Activated T-helper 1 cell treated with anti-CD3 and anti-CD28 coated beads, Interleukin-12 subunit alpha, Interleukin-12 subunit beta, Interleukin-2, Interleukin-4 antibody, amounts not matched to agents 30 ng/mL and 10 ng/mL and 1 ng/mL, durations not matched to agents 14 hours and 24 hours and 36 hours (primary cell): ENCODE data around the gene CCDC97. TPM values are rescaled to one million over a fixed set of nuclear protein-coding genes. Genes with fewer than 3 reads are reported as not detected.

Source experiments
- DNase-seq: peaks from one replicate; pipeline ENCODE4 v3.0.0; 2021; ENCODE audit warnings: low spot score
- H3K27ac Mint-ChIP-seq: one replicate; pipeline ENCODE4 v1.8.0; 2021; ENCODE audit warnings: mild to moderate bottlenecking, mixed read lengths
- H3K27me3 Mint-ChIP-seq: one replicate; pipeline ENCODE4 v1.8.0; 2022; ENCODE audit warnings: mild to moderate bottlenecking, moderate library complexity, mixed read lengths; ENCODE audit not compliant: insufficient read depth
- H3K36me3 Mint-ChIP-seq: one replicate; pipeline ENCODE4 v1.8.0; 2021; ENCODE audit warnings: low read depth, mixed read lengths
- H3K4me1 Mint-ChIP-seq: one replicate; pipeline ENCODE4 v1.8.0; 2021; ENCODE audit warnings: low read depth, mixed read lengths
- H3K4me3 Mint-ChIP-seq: one replicate; pipeline ENCODE4 v1.8.0; 2021; ENCODE audit warnings: mild to moderate bottlenecking, moderate library complexity, mixed read lengths
- H3K9me3 Mint-ChIP-seq: one replicate; pipeline ENCODE4 v1.8.0; 2021; ENCODE audit warnings: mixed read lengths
- intact Hi-C: fragments of 100-400 bp; cut with micrococcal nuclease; formaldehyde crosslinking; loops from one replicate; pipeline ENCODE4 v1.15.1; 2024
- total RNA-seq: library from RNA; stranded (reverse); gene quantifications from 2 replicates; pipeline ENCODE4 v1.2.3, GENCODE V29; 2022

Gene CCDC97
- total RNA-seq, 1 donor from 2014 or later: 36.1 TPM

DNA sequence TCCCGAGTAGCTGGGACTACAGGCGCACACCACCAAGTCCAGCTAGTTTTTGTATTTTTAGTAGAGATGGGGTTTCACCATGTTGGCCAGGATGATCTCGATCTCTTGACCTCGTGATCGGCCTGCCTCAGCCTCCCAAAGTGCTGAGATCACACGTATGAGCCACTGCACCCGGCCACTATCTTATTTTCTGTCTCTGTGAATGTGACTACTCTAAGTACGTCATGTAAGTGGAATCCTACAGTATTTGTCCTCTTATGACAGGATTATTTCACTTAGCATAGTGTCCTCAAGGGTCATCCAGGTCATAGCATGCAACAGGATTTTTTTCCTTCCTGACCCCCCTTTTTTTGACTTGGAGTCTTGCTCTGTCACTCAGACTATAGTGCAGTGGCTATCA is 61.6 kb downstream of the CCDC97 start:
- Mint-ChIP-seq H3K9me3 (no peaks in the 10 kb centered on the region), H3K4me1 (peaks cover 6% of the 10 kb centered on the region), H3K27me3 (peaks cover under 1% of the 10 kb centered on the region), H3K27ac (no peak overlapping the region), H3K36me3 (peaks cover 3% of the 10 kb centered on the region), H3K4me3 (no peak overlapping the region)
- intact Hi-C loops: no loop called here
- no peak for DNase-seq

- Mint-ChIP-seq H3K4me1 (peaks cover 14% of the 10 kb centered on the region), H3K4me3 (no peak overlapping the region), H3K27me3 (peaks cover 2% of the 10 kb centered on the region), H3K36me3 (peaks cover 6% of the 10 kb centered on the region), H3K9me3 (no peaks in the 10 kb centered on the region), H3K27ac (no peak overlapping the region)
- intact Hi-C loops: no loop called here
- DNase-seq: no peak
Measured at GRCh38 chr19:41372501-41372900, 62.5 kb downstream of the CCDC97 start.

DNA sequence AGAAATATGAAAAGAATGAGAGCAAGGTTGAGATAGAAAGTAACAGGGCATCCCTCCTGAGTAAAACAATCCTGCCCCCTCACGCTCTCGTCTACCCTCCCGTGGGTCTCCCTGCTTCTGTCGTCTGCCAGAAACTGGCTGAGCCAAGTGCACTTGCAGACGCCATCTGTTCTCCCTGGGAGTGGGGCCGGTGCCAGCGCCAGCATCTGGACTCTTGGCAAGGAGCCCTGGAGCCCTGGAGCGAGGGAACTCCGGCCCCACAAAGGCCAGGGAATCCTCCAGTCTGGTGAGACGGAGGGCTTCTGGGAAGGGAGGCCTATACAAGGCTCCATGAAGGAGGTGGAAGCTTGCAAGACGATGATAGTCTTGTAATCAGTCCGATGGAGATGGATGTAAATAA is 64.0 kb downstream of the CCDC97 start:
- peaks cover 6% of the 10 kb centered on the region for H3K36me3 Mint-ChIP-seq
- peaks cover 2% of the 10 kb centered on the region for H3K27me3 Mint-ChIP-seq
- no peak overlapping the region for H3K27ac Mint-ChIP-seq
- no peak overlapping the region for H3K4me3 Mint-ChIP-seq
- H3K4me1 Mint-ChIP-seq: peaks cover 14% of the 10 kb centered on the region
- DNase-seq: no peak
- intact Hi-C loops: no loop called here
- H3K9me3 Mint-ChIP-seq: no peaks in the 10 kb centered on the region

Other genes starting within 250 kb of the CCDC97 start
- gene CYP2A13, start 221.7 kb upstream of the CCDC97 start, total RNA-seq: not detected in 2 replicates
- not detected in 2 replicates for gene CYP2F1, start 195.7 kb upstream of the CCDC97 start, total RNA-seq
- gene CYP2S1, start 117.0 kb upstream of the CCDC97 start, total RNA-seq: 0.60 and 0.73 TPM in 2 replicates
- gene AXL, start 90.9 kb upstream of the CCDC97 start, total RNA-seq: 0.17 and 0.18 TPM in 2 replicates
- gene HNRNPUL1, start 45.8 kb upstream of the CCDC97 start, total RNA-seq: 254 and 264 TPM in 2 replicates
- 108 and 112 TPM in 2 replicates for gene TGFB1, start 43.8 kb downstream of the CCDC97 start, total RNA-seq
- gene B9D2, start 54.0 kb downstream of the CCDC97 start, total RNA-seq: 4.4 and 4.5 TPM in 2 replicates
- gene TMEM91, start 66.4 kb downstream of the CCDC97 start, total RNA-seq: 2.8 and 2.9 TPM in 2 replicates
- gene EXOSC5, start 87.2 kb downstream of the CCDC97 start, total RNA-seq: 59.3 and 66.6 TPM in 2 replicates
- 14.6 and 22.7 TPM in 2 replicates for gene BCKDHA, start 87.6 kb downstream of the CCDC97 start, total RNA-seq
- 0.44 and 0.99 TPM in 2 replicates for gene B3GNT8, start 117.2 kb downstream of the CCDC97 start, total RNA-seq
- gene DMAC2, start 129.7 kb downstream of the CCDC97 start, total RNA-seq: 56.7 and 57.3 TPM in 2 replicates
- not detected in 2 replicates for gene ERICH4, start 133.0 kb downstream of the CCDC97 start, total RNA-seq